ENCODE measurements around the gene CRADD.

CRADD gene

DNA sequence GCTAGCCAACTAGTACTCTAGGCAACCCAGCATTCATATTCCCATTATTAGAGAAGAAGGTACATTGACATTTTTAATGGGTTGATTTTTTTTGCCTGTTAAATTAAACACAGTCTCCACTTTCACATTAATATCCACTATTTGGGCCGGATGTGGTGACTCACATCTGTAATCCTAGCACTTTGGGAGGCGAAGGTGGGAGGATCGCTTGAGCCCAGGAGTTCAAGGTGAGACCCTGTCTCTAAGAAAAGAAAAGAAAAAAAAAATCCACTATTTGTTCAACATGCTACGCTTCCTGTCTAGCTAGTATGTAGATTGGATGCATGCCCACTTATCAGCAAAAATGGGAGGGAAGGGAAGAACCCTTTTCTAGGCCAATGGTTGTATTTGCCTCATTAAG lies 7.1 kb upstream of the CRADD start:
- DNase-seq (ENCODE audit: low read depth in 1 of 2, low spot score in 1 of 2): no peak

DNA sequence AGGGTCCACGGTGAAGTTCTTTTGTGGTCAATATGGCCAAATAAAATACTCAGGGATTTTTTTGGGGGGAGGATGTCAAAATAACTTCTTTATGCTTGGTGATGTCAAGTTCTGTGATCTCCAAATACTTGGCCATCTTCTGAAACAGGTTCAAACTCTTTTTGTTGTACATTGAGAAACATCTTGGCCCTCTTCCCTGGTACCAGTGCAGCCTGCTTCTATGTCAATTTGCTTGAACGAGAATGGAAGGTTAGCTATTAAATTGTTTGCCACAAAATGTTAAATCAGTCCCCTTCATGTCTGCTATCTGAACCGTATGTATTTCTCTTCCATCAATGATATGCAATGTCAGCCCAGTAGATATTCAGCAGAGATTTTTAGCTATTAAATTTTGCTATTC lies 6.1 kb upstream of the CRADD start:
- no peak for DNase-seq (ENCODE audit: low read depth in 1 of 2, low spot score in 1 of 2)

DNA sequence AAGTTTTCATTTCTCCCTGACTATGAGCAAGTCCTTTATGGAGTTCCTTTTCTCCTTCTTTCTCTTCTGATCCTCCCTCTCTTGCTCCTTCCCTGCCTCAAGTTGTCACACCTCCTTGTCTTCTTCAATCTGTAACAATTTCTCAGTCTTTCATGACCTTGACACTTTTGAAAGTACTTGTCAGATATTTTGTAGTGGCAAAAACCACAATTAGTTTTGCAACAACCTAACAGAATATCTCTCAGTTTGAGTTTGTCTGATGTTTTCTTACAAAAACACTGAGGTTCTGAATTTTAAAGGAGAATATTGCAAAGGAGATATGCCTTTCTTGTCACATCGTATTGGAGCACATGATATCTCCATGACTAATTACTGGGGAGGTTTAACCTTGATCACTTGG lies 4.1 kb upstream of the CRADD start:
- no peak for DNase-seq (ENCODE audit: low read depth in 1 of 2, low spot score in 1 of 2)

DNA sequence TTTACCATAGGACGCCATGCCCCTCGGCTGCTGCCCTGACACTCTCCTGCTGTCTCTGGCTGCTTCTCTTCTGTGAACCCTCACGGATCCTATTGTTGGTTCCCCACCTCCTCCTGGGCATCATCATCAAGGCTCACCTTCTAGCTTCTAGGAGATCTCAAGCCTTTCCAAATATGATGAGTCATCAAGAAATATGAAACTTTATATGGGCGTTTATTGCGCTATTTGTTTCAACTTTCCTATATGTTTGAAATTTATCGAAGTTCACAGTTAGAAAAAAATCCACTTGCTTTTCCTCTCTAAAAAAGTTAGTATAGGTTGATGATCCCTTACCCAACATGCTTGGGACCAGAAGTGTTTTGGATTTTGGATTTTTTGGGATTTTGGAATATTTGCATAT lies 2.8 kb upstream of the CRADD start:
- no peak for DNase-seq (ENCODE audit: low read depth in 1 of 2, low spot score in 1 of 2)

DNA sequence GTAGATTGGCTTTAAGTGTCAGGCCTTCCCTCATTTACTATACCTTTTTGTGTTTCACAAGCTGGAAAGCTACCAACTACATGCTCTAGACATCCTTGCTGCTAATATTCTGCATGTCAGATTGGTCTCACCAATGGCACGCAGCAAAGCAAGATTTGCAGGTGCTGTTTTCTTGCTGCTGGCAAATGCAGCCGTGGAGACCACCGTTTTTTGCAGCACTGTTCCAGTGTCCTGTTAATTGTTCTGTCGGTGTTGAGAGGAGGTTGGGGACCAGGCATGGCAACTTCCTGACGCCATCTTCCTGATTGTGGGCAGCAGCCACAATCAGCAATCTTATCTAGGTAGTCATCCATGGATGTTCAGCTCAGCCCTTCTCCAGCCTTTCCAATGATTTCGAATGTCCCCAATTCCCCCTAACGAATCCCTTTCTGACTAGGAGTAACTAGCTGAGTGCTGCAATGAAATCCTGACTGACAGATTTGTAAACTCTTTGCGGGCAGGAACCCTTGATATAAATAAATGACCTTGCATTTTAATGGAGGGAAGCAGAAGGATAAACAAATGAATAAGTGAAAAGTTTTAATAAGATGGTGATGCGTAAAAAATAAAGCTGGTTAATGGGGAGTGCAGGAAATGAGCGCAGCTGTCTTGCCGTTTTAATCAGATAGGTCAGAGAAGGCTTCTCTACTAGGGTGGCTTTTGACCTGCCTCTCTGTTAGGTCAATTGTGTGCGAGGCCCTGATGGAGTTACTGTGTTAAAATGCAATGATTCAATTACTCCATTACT lies 574 bp upstream of the CRADD start:
- no peak for DNase-seq (ENCODE audit: low read depth in 1 of 2, low spot score in 1 of 2)

DNA sequence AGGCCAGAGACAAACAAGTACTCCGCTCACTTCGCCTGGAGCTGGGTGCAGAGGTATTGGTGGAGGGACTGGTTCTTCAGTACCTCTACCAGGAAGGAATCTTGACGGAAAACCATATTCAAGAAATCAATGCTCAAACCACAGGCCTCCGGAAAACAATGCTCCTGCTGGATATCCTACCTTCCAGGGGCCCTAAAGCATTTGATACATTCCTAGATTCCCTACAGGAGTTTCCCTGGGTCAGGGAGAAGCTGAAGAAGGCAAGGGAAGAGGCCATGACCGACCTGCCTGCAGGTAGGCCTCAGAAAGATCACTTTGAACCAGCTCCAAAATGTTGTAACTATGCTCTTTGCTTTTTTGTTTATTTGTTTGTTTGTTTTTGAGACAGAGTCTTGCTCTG lies 1.6 kb downstream of the CRADD start:
- no peak for DNase-seq (ENCODE audit: low read depth in 1 of 2, low spot score in 1 of 2)

DNA sequence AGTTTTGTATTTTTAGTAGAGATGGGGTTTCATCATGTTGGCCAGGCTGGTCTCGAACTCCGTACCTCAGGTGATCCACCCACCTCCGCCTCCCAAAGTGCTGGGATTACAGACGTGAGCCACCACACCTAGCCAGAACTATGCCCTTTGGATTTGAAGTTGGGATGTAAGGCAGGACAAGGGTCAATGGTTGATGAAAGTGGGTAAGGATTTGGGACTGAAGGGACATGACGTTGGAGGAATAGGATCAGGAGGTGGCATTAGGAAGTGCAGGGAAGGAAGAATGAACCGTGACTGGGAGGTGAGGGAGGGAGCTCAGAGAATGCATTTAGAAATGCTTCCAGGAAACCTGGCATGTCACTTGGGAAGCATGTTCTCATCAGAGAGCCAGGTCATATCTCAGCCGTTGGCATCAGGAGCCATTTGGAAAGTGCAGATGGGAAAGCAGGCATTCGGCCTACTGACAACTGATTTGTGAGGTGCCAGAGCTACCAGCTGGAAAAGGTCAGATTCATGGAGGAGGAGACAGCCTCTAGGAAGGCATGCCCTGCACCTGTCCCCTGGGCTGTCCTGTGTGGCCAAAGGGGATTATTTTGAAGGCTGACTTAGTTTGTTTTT lies 2.2 kb downstream of the CRADD start:
- no peak for DNase-seq (ENCODE audit: low read depth in 1 of 2, low spot score in 1 of 2)

DNA sequence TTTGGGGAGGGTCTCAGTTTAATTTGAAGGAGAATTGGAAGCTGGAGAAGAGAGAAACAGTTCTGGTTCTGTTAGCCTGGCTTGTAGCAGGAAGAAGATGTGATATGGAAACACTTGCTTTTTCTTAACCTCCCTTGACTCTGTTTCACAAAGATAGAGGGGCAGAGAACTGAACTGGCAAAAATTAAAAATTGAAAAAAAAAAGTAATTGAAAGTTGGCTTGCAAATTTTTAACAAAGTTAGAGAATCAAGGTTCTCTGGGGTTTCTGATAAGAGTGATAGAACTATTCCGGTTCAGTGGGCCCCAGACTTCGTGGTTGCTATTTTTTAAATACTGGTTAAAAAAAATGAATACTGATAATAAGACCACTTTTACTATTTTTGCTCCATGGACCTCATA lies 2.8 kb downstream of the CRADD start:
- DNase-seq (ENCODE audit: low read depth in 1 of 2, low spot score in 1 of 2): no peak

DNA sequence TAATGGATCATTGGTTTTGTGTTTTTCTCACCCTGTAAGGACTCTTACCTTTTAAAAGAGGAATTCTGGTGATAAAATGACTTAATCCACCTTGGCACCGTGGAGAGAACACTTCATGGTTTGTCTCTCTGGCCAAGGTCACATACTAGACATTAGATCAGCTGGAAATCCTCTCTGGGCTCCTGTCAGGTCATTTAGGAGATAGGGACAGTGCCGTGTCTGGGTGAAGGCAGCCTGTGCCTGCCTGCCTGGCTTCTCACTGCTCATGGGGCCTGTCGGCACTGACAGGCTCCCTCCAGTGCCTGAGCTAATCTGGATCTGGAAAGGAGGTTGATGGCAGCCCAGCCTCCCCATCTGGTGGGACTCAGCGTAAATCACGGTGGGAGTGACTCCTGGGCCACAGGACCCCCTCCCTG lies 5.7 kb downstream of the CRADD start:
- no peak for DNase-seq (ENCODE audit: low read depth in 1 of 2, low spot score in 1 of 2)

DNA sequence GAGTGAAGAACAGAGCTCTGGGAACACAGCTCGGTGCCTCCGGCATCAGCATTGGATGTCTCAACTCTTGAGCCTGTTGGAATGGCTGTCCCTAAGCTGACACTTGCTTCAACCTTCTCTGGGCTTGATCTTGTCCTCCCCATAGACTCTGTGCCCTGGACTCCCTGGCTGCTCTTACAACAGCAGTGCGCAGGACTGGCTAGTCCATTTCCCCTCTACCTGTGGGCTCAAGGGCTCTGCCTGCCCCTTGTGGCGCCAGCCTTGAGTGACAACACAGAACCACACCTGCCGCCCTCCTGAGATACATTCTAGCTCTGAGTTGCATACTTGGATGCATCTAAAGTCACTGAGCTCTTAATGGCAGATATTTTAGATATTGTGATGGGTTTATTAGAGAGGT lies 6.2 kb downstream of the CRADD start:
- no peak for DNase-seq (ENCODE audit: low read depth in 1 of 2, low spot score in 1 of 2)

DNA sequence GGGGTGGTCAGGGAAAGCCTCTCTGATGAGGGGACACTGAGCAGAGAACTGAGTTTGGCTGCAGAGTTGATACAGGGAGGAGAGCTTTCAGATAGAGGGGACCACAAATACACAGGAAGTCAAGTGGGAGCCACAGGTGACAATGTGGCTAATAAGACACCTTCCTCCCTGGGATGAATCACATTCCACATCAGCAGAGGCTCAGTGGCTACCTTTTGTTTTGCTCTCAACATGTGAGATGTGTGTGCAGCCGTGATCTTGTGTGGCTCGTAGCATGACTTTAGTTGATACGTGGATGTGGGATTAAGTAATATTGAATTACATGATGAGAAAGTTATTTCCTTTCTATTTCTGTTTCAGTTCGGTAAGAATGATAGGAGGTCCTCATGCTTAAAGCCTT lies 7.5 kb downstream of the CRADD start:
- DNase-seq (ENCODE audit: low read depth in 1 of 2, low spot score in 1 of 2): no peak

DNA sequence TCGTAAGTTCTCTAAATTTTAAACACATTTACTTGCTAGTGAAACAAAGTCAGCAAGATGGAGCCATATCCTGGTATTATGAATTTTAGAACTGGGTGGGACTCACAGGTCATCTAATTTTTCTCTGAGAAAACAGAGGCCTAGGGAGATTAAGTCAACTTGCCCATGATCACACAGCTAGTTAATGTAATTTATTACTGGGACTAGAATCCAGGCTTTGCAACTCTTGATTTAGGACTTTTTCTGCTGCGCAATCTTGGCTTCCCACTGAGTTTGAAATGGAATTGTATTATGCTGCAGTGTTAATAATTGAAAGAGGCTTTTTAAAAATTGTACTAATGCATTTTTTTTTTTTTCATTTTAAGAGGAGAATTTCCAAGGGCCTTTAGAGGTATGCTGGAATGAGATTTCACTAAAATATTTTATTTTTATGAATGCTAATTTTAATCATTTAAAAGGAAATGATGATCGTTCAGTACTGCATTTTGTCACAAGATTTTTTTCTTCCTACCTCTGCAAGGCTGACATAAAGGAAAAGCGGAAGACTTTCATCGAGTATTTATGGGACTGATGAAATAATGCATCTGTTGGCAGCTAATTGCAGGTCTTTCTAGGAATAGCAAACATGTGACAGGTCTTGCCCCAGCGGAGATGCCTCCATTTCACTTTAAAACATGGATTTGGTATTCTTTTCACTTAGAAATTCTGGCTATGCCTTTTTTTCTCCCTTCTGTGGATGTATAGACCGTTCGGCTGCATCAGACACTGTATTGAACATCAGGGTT lies 9.6 kb downstream of the CRADD start:
- no peak for DNase-seq (ENCODE audit: low read depth in 1 of 2, low spot score in 1 of 2)

DNA sequence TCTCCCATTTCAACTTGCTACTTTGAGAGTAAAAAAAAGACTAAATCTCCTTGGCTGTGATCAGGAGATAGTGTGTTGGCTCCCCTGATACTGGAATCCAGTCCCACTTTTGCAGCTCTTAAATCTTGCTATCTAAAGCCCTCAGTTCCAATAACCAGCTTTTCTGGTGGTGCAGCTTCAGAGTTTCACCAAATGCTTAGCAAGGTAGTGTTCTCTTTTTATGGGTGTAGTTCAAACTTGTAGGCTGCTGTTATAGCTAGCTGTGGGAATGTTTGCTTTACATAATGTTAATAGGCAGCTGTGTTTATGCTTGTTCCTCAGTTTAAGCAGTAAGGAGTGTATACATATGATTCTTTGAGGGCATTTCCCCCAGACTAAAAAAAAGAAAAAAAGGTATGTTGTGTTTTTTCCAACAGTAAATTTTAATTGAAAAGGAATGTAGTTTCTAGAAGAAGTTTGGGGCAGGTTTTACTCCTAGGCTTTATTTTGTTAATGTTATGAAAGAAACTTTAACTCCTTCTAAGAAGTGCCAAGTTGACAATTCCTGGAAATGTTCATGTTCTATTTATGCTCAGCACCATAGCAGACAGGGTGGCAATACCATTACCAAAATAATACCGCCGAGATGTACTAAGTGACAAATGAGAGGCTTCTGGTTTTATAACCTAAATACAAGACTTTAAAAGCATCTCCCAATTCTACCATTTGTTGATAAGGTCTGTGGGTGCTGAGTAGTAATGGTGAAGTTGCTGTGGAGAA lies 12.1 kb downstream of the CRADD start:
- DNase-seq (ENCODE audit: low read depth in 1 of 2, low spot score in 1 of 2): no peak

DNA sequence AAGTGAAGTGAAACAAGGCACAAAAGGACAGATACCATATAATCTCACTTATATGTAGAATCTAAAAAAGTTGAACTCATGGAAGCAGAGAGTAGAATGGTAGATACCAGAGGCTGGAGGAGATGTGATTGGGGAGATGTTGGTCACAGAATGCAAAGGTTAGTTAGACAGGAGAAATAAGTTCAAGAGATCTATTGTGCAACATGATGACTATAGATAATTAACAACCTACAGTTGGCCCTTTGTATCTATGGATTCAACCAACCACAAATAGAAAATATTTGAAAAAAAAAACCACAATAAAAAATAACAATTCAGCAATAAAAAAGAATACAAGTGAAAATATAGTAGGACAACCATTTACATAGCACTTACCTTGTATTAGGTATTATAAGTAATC lies 19.3 kb downstream of the CRADD start:
- no peak for DNase-seq (ENCODE audit: low read depth in 1 of 2, low spot score in 1 of 2)

DNA sequence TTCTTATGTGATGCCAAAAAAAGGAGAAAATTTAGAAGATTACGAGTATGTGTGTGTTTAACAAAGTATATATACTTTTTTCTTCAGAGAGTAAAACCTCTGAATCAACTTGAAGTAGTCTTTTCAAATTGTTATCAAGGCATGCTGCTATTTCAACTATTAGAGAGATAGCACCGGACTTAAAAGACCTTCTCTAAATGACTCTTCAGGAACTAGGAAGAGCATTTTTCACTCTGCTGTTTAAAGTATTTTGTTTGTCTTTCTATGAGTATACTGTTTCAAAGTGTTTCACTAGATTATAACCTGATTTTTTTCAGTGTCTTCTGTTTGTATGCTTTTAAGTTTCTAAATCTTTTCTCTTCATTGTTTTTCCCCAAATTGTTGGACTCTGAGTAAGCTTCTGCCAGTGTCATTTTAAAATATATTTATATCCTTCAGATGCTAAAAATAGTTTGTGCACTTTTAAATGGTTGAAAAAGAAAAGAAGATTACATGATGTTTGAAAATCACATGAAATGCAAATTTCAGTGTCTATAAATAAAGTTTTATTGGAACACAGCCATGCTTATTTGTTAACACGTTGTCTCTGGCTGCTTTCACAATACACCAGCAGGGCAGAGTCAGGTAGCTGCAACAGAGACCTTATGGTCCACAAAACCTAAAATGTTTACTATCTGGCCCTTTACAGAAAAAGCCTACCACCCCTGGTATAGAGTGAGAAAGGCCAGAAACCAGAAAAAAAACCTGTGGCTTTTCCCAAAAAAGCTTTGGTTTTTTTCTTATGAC lies 21.3 kb downstream of the CRADD start:
- DNase-seq (ENCODE audit: low read depth in 1 of 2, low spot score in 1 of 2): no peak

DNA sequence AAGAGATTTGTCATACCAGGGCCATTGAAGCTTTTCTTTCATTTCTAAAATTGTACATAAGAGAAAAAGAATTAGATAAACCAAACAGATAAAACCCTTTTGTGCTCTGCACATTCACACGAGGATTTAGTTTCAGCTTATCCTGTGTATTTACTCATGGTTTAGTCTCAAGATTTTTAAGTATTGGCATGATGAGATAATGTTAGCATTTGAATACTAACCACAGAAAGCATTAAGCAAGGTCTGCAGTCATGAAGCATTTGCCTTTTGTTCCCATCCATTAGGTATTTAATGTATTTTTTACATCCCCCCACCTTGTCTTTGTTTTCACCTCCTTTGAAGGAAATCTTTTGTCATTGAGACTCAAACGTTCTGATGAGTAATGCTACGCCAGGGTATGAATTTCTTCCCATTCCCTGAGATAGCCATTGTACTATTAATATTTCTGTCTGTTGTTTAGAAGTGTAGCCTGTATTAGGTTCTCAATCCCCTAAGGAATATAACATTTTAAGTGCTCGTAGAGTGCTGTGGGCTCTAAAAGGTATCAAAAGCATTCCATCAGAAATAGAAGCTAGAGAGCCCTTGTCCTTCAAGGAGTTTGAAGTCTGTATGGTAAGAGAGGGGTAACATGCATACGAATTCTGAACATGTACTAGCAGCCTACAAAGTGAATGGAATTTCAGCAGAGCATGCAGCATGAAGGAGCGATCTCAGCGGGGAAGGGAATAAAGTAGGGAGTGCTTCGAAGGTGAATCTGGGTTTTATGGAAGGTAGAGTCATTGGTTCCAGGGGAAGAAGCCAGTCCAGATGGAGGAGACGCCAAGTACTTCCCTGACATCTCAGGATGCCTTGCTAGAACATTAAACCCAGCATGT lies 22.3 kb downstream of the CRADD start:
- no peak for DNase-seq (ENCODE audit: low read depth in 1 of 2, low spot score in 1 of 2)

DNA sequence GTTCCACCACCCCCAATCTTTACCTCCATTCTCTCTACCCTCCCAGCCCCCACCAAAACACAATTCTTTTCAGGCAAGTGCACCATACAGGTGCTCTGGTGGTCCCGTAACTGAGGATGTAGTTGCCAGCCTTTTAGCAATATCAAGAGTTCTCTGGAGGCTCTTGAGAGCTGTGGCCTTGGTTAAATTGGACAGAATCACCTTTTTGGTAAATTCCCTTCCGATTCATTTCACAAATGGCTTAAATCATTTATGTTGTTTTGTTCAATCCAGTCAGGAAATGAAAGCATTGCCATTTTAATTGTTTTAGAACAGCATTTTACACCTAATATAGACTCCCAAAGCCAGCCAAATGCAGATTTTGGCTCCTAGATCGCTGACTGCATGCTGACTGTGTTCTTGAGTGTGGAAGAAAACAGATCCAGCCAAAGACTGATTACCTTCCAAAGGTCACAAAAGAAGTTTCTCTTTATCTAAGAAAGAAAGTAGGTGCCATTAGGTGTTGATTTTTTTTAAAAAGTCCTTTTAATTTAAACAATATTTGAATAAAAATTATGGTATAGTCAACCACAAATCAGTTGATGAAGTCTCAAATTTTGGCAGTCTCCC lies 25.6 kb downstream of the CRADD start:
- DNase-seq (ENCODE audit: low read depth in 1 of 2, low spot score in 1 of 2): no peak

DNA sequence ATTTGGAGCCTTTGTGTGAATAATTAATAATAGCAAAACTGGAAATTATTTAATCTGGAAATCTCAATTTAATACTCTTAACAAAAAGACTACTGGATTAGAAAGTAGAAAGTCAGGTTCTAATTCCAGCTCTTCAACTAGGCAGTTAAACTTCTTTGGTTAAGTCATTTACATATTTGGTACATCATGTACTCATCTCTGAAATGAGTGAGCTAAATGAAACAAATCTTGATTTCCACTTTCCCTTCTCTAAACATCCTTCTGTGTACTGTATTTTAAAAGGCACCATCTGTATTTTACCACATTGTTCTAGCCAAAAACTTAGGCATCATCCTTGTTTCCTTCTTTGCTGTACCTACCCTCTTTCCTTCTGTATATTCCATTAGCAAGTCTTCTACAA lies 26.9 kb downstream of the CRADD start:
- no peak for DNase-seq (ENCODE audit: low read depth in 1 of 2, low spot score in 1 of 2)

DNA sequence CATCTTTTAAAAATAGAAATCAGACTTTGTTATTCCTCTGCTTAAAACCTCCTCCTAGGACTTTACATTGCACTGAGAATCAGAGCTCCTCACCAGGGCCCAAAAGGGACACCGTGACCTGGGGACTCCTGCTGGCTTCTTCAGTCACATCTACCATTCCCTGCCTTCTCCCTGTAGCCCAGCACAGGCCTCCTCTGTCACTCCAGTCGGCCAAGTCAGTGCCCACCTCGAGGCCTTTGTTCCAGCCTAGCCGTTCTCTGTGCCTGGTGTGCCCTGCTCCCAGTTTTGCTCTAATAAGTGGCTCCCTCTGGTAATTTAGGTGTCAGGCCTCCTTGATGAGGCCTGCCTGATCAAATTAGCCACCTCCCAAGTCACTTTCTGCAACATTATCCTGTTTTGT lies 27.4 kb downstream of the CRADD start:
- no peak for DNase-seq (ENCODE audit: low read depth in 1 of 2, low spot score in 1 of 2)

All from activated CD4-positive, alpha-beta T cell treated with anti-CD3 and anti-CD28 coated beads, Interleukin-2, amount 50 U/mL, for 24 hours (primary cell).